Caco-2 (cell line): ENCODE results near the gene MACROD2. TPM values are rescaled to one million over a fixed set of nuclear protein-coding genes. Genes with fewer than 3 reads are reported as not detected.

Experiments
- BruUV-seq: library from RNA; stranded (reverse); fragments of 400-500 nt; replicated peaks from 2 replicates; lab custom pipeline; 2021; lab: Mats Ljungman, UMichigan
- CTCF ChIA-PET: fragments of 300-600 bp; sonication (Branson Sonifier 250); formaldehyde crosslinking; loops from one replicate; lab custom pipeline; 2022; ENCODE audit warnings: antibody characterized with exemption; lab: Charles Lee
- POLR2A ChIA-PET: fragments of 300-600 bp; sonication (Branson Sonifier 250); formaldehyde crosslinking; loops from one replicate; lab custom pipeline; 2022; ENCODE audit warnings: antibody characterized with exemption; lab: Charles Lee
- DNase-seq, 2 experiments: peaks; one replicate each; pipeline versions ENCODE4 v3.0.0 to v3.0.0-alpha.2; 2020 to 2022
- H3K27me3 ChIP-seq: replicated peaks from 2 replicates; pipeline ENCODE4 v1.6.0; 2011; ENCODE audit warnings: low read length; ENCODE audit not compliant: control insufficient read depth, insufficient read depth
- H3K36me3 ChIP-seq: 2 replicates; pipeline ENCODE4 v1.5.1; 2011; ENCODE audit warnings: low read length; ENCODE audit not compliant: control insufficient read depth, insufficient read depth
- H3K4me1 ChIP-seq: fragments of 250-450 bp; sonication (Bioruptor Pico); 2 replicates; pipeline ENCODE4 v1.5.1; 2020; ENCODE audit warnings: mild to moderate bottlenecking
- H3K4me3 ChIP-seq: 2 replicates; pipeline ENCODE4 v1.5.1; 2011; ENCODE audit warnings: low read depth, mild to moderate bottlenecking, control low read depth, low read length
- H3K9me3 ChIP-seq: fragments of 250-450 bp; sonication (Bioruptor Pico); 2 replicates; pipeline ENCODE4 v1.5.1; 2020; ENCODE audit warnings: mild to moderate bottlenecking, moderate library complexity
- H3K27ac Mint-ChIP-seq: one replicate; pipeline ENCODE4 v1.8.0; 2022; ENCODE audit warnings: mixed read lengths; ENCODE audit not compliant: unreplicated experiment
- H3K27me3 Mint-ChIP-seq: one replicate; pipeline ENCODE4 v1.8.0; 2022; ENCODE audit warnings: mixed read lengths; ENCODE audit not compliant: insufficient read depth, unreplicated experiment
- H3K36me3 Mint-ChIP-seq: one replicate; pipeline ENCODE4 v1.8.0; 2022; ENCODE audit warnings: mild to moderate bottlenecking, mixed read lengths; ENCODE audit not compliant: insufficient read depth, unreplicated experiment
- H3K4me1 Mint-ChIP-seq: one replicate; pipeline ENCODE4 v1.8.0; 2022; ENCODE audit warnings: low read depth, mixed read lengths; ENCODE audit not compliant: unreplicated experiment
- H3K4me3 Mint-ChIP-seq: one replicate; pipeline ENCODE4 v1.8.0; 2022; ENCODE audit warnings: mild to moderate bottlenecking, moderate library complexity, mixed read lengths; ENCODE audit not compliant: unreplicated experiment
- H3K9me3 Mint-ChIP-seq: one replicate; pipeline ENCODE4 v1.8.0; 2022; ENCODE audit warnings: mixed read lengths; ENCODE audit not compliant: unreplicated experiment
- intact Hi-C: fragments of 100-400 bp; cut with micrococcal nuclease; formaldehyde crosslinking; loops from one replicate; pipeline ENCODE4 v1.10.0; 2022; ENCODE audit not compliant: unreplicated experiment
- total RNA-seq: library from RNA; stranded (reverse); gene quantifications from 2 replicates; pipeline ENCODE4 v1.2.3, GENCODE V29; 2022
- TF ChIP-seq, protein P1 (sequence below), 2 experiments: fragments of 200-600 bp in 1 of 2; IDR thresholded peaks; 1 replicate in 1 of 2; 2 replicates in 1 of 2; pipeline versions ENCODE4 v1.5.1 to v1.8.0; 2011 to 2022; ENCODE audit warnings: antibody characterized with exemption in 1 of 2, control low read depth in 1 of 2, inconsistent platforms in 1 of 2, low read depth in 1 of 2, low read length in 1 of 2, mild to moderate bottlenecking in 1 of 2, moderate library complexity in 1 of 2; ENCODE audit not compliant: insufficient read depth in 1 of 2, severe bottlenecking in 1 of 2, unreplicated experiment in 1 of 2

MACROD2 gene
- total RNA-seq, 1 experiment from 2014 or later: 6.4 TPM

DNA sequence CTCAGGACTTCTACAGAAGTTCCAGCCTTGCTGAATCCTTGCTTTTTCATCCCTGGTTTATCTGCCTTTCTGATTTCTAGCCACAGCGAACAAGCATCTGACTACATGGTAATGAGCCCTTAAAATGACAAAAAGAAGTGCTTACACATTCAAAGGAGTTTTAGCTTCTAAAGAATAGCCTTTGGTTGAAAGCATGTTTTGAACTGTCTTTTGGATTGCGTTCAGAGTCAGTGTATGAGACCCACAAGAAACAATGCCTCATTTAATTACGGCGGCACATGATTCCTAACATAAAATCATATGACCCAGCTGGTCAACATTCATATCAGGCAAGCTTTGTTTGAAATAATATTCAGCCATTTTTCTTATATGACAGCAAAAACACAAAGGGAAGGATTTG lies 1793.8 kb downstream of the MACROD2 start:
- Histone ChIP-seq H3K9me3 (no peaks in the 10 kb centered on the region), H3K4me3 (no peak overlapping the region), H3K4me1 (no peaks in the 10 kb centered on the region), H3K36me3 (no peaks in the 10 kb centered on the region), H3K27me3 (no peaks in the 10 kb centered on the region)
- H3K4me3 Mint-ChIP-seq: no peak overlapping the region
- intact Hi-C loops: no loop called here
- POLR2A ChIA-PET: no interaction called here
- H3K27me3 Mint-ChIP-seq: peaks cover 3% of the 10 kb centered on the region
- BruUV-seq: no TSS peak
- H3K9me3 Mint-ChIP-seq: no peaks in the 10 kb centered on the region
- peaks cover 6% of the 10 kb centered on the region for H3K4me1 Mint-ChIP-seq
- CTCF ChIA-PET: no interaction called here
- H3K36me3 Mint-ChIP-seq: no peaks in the 10 kb centered on the region
- TF ChIP-seq, protein P1, sequence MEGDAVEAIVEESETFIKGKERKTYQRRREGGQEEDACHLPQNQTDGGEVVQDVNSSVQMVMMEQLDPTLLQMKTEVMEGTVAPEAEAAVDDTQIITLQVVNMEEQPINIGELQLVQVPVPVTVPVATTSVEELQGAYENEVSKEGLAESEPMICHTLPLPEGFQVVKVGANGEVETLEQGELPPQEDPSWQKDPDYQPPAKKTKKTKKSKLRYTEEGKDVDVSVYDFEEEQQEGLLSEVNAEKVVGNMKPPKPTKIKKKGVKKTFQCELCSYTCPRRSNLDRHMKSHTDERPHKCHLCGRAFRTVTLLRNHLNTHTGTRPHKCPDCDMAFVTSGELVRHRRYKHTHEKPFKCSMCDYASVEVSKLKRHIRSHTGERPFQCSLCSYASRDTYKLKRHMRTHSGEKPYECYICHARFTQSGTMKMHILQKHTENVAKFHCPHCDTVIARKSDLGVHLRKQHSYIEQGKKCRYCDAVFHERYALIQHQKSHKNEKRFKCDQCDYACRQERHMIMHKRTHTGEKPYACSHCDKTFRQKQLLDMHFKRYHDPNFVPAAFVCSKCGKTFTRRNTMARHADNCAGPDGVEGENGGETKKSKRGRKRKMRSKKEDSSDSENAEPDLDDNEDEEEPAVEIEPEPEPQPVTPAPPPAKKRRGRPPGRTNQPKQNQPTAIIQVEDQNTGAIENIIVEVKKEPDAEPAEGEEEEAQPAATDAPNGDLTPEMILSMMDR (IDR thresholded peaks at IDR 0.05; ENCODE audit: insufficient read depth in 1 of 2, low read depth in 1 of 2, low read length in 1 of 2, severe bottlenecking in 1 of 2, unreplicated experiment in 1 of 2): no peak
- no peak overlapping the region for H3K27ac Mint-ChIP-seq
- no peak for DNase-seq

DNA sequence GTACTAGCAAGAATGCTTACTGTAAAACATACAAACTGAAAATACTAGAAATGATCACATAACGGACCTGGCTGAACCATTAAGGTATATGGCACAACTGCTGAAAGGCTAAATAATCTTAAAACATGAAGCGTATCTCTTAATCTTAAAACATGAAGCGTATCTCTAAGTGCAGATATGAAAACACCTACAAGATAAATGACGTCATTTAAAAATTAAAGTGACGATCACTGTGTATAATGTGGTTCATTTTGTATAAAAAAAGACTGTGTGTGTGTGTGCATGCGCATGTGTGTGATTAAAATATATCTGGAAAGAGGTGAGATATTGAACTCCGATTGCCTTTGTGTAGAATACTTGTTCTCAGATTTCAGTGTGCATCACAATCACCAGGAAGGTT lies 1797.5 kb downstream of the MACROD2 start:
- H3K27me3 Mint-ChIP-seq: peaks cover 3% of the 10 kb centered on the region
- no peak overlapping the region for H3K27ac Mint-ChIP-seq
- H3K4me1 Mint-ChIP-seq: no peaks in the 10 kb centered on the region
- no TSS peak for BruUV-seq
- intact Hi-C loops: no loop called here
- H3K36me3 ChIP-seq: no peaks in the 10 kb centered on the region
- no peaks in the 10 kb centered on the region for H3K4me1 ChIP-seq
- DNase-seq: no peak
- no peaks in the 10 kb centered on the region for H3K27me3 ChIP-seq
- ChIA-PET POLR2A (no interaction called here), CTCF (no interaction called here)
- no peaks in the 10 kb centered on the region for H3K36me3 Mint-ChIP-seq
- H3K9me3 ChIP-seq: no peaks in the 10 kb centered on the region
- no peak overlapping the region for H3K4me3 ChIP-seq
- H3K4me3 Mint-ChIP-seq: no peak overlapping the region
- H3K9me3 Mint-ChIP-seq: no peaks in the 10 kb centered on the region
- TF ChIP-seq, protein P1 (IDR thresholded peaks at IDR 0.05; ENCODE audit: insufficient read depth in 1 of 2, low read depth in 1 of 2, low read length in 1 of 2, severe bottlenecking in 1 of 2, unreplicated experiment in 1 of 2): no peak

DNA sequence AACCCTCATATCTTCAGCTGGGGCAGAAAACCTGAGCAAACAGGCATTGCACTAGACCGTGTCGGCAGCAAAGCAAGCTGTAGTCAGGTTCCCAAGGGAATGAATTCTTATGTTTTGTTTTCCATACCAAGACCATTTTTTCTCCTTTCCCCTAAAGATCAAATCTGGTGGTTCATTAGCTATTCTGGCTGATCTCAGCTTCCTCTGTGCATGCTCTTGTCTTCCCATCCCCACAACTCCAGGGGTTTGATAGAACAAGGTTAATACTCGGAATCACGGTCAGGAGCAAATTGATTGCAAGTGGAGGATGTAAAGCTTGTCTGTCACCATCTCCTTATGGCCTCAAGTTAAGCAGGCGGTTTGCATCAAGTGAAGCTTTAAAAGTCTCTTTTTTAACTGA lies 1799.1 kb downstream of the MACROD2 start:
- intact Hi-C loops: no loop called here
- no peaks in the 10 kb centered on the region for H3K9me3 Mint-ChIP-seq
- H3K27me3 Mint-ChIP-seq: no peaks in the 10 kb centered on the region
- H3K27me3 ChIP-seq: no peaks in the 10 kb centered on the region
- no peaks in the 10 kb centered on the region for H3K36me3 Mint-ChIP-seq
- no peak for DNase-seq
- no peak overlapping the region for H3K4me3 ChIP-seq
- no peaks in the 10 kb centered on the region for H3K4me1 ChIP-seq
- no peaks in the 10 kb centered on the region for H3K4me1 Mint-ChIP-seq
- no peaks in the 10 kb centered on the region for H3K9me3 ChIP-seq
- ChIA-PET CTCF (no interaction called here), POLR2A (no interaction called here)
- TF ChIP-seq, protein P1 (IDR thresholded peaks at IDR 0.05; ENCODE audit: insufficient read depth in 1 of 2, low read depth in 1 of 2, low read length in 1 of 2, severe bottlenecking in 1 of 2, unreplicated experiment in 1 of 2): no peak
- no peak overlapping the region for H3K27ac Mint-ChIP-seq
- H3K36me3 ChIP-seq: no peaks in the 10 kb centered on the region
- no peak overlapping the region for H3K4me3 Mint-ChIP-seq
- BruUV-seq: no TSS peak
